A549 (cell line): ENCODE data around the gene SH3RF3.

Experiments used
- CTCF ChIP-seq: fragments of >200 bp; sonication (Bioruptor Twin); formaldehyde crosslinking; IDR thresholded peaks from 3 replicates; pipeline ENCODE4 v1.5.1; 2016
- ELK1 ChIP-seq: fragments of 150-350 bp; IDR thresholded peaks from 2 replicates; pipeline ENCODE4 v1.6.1; 2014; ENCODE audit warnings: low read depth, mild to moderate bottlenecking, low read length
- FOSL2 ChIP-seq, 2 experiments: fragments of 450-650 bp in 1 of 2; fragments of >200 bp in 1 of 2; sonication (Bioruptor Twin) in 1 of 2; formaldehyde crosslinking; IDR thresholded peaks; 2 replicates each; pipeline versions ENCODE4 v1.5.0 to v1.6.1; 2016 to 2020; ENCODE audit warnings: mild to moderate bottlenecking in 1 of 2, moderate library complexity in 1 of 2
- HDAC2 ChIP-seq: fragments of 200-600 bp; sonication (generic); IDR thresholded peaks from 2 replicates; pipeline ENCODE4 v1.6.1; 2016
- JUNB ChIP-seq: fragments of >200 bp; sonication (Bioruptor Twin); formaldehyde crosslinking; IDR thresholded peaks from 2 replicates; pipeline ENCODE4 v1.6.1; 2016
- NFE2L2 ChIP-seq: fragments of 150-350 bp; conservative IDR thresholded peaks from 2 replicates; pipeline ENCODE4 v1.6.1; 2014; ENCODE audit warnings: low read length
- POLR2A ChIP-seq: IDR thresholded peaks from 2 replicates; pipeline ENCODE4 v1.6.1; 2012; ENCODE audit warnings: mild to moderate bottlenecking, low read length
- RCOR1 ChIP-seq: fragments of 150-350 bp; IDR thresholded peaks from 2 replicates; pipeline ENCODE4 v1.6.1; 2014; ENCODE audit warnings: antibody characterized with exemption, low read length, low read depth
- TP53 ChIP-seq: fragments of 250-450 bp; sonication (Bioruptor Pico); IDR thresholded peaks from 2 replicates; pipeline ENCODE4 v1.5.0; 2021; ENCODE audit warnings: mild to moderate bottlenecking, moderate library complexity
- ZSCAN20 ChIP-seq: fragments of 250-450 bp; sonication (Bioruptor Pico); IDR thresholded peaks from 2 replicates; pipeline ENCODE4 v1.8.0; 2022; ENCODE audit warnings: mild to moderate bottlenecking, moderate library complexity

- TF ChIP-seq CTCF (no peak), ELK1 (no peak), RCOR1 (no peak), TP53 (CRISPR knock-in tag) (no peak), NFE2L2 (no peak), POLR2A (no peak), ZSCAN20 (CRISPR knock-in tag) (no peak), HDAC2 (no peak), JUNB (no peak), FOSL2 (IDR thresholded peaks at IDR 0.05) (no peak), FOSL2 (CRISPR knock-in tag; IDR thresholded peaks at IDR 0.05) (no peak)
Measured at GRCh38 chr2:109237792-109238191, 108.8 kb downstream of the SH3RF3 start.
